Transverse colon (tissue), 4 donors: ENCODE results near the gene BCL2L15. TPM values are rescaled to one million over a fixed set of nuclear protein-coding genes. Genes with fewer than 3 reads are reported as not detected.

ENCODE experiments used
- DNase-seq: peaks from one replicate; pipeline ENCODE4 v3.0.0-alpha.2; 2019
- H3K27ac ChIP-seq, 4 donors: fragments of 200-600 bp; sonication (generic); 2 replicates each; pipeline ENCODE4 v1.5.1; 2016 to 2018; ENCODE audit warnings: inconsistent platforms in 4 of 4
- H3K27me3 ChIP-seq: fragments of 200-600 bp; sonication (generic); 2 replicates; pipeline ENCODE4 v1.5.1; 2017; ENCODE audit warnings: inconsistent platforms
- H3K36me3 ChIP-seq, 4 donors: fragments of 200-600 bp; sonication (generic); 2 replicates each; pipeline ENCODE4 v1.5.1; 2017 to 2019; ENCODE audit warnings: inconsistent platforms in 4 of 4
- H3K4me1 ChIP-seq, 4 donors: fragments of 200-600 bp; sonication (generic); 2 replicates each; pipeline ENCODE4 v1.5.1; 2017 to 2020; ENCODE audit warnings: inconsistent platforms in 4 of 4
- H3K4me3 ChIP-seq, 4 donors: fragments of 200-600 bp; sonication (generic); 1 replicate in 1 of 4; 2 replicates in 3 of 4; pipeline versions ENCODE4 v1.5.1 to v1.6.1; 2017 to 2019; ENCODE audit warnings: inconsistent platforms in 4 of 4
- H3K9me3 ChIP-seq, 2 donors: fragments of 200-600 bp; sonication (generic); 2 replicates each; pipeline ENCODE4 v1.5.1; 2017 to 2019; ENCODE audit warnings: inconsistent platforms in 2 of 2
- CTCF ChIP-seq, 5 experiments: fragments of 200-600 bp in 3 of 5; fragments of 450-650 bp in 2 of 5; sonication (generic) in 3 of 5; IDR thresholded peaks; 1 replicate in 2 of 5; 2 replicates in 3 of 5; pipeline ENCODE4 v1.5.1; 2016 to 2017; ENCODE audit warnings: antibody characterized with exemption in 5 of 5, inconsistent platforms in 3 of 5, mild to moderate bottlenecking in 2 of 5, moderate library complexity in 1 of 5
- EP300 ChIP-seq: sonication (generic); formaldehyde crosslinking; IDR thresholded peaks from one replicate; pipeline ENCODE4 v1.6.1; 2017; ENCODE audit warnings: antibody characterized with exemption, low read depth
- POLR2A ChIP-seq: fragments of 450-650 bp; IDR thresholded peaks from one replicate; pipeline ENCODE4 v1.6.1; 2016; ENCODE audit warnings: antibody characterized with exemption, mild to moderate bottlenecking, moderate library complexity
- POLR2AphosphoS5 ChIP-seq, 3 donors: sonication (generic); formaldehyde crosslinking; IDR thresholded peaks; one replicate each; pipeline ENCODE4 v1.6.1; 2016; ENCODE audit warnings: antibody characterized with exemption in 3 of 3
- WGBS, 2 donors: methylation state at CpG; one replicate each; pipeline ENCODE4 v1.1.5; 2018; ENCODE audit warnings: low coverage in 1 of 2; 5-methylcytosine and 5-hydroxymethylcytosine counted together
- in situ Hi-C, 4 donors: fragments of 200-750 bp; cut with MboI; loops; one replicate each; pipeline versions ENCODE4 v1.15.0 to v1.15.1; 2017; ENCODE audit warnings: low sequenced_read_pairs in 3 of 4, low pct_ligation_motif_present in 1 of 4, low pct_unique_long_range_greater_than_20kb in 1 of 4
- intact Hi-C: fragments of 100-400 bp; cut with DNase I; formaldehyde crosslinking; loops from one replicate; pipeline ENCODE4 v1.15.1; 2023; ENCODE audit warnings: low total_unique reads
- total RNA-seq, 4 donors: library from RNA; depleted of rRNA; stranded (reverse); fragments of >200 nt; gene quantifications; one replicate each; pipeline ENCODE4 v1.1.0, GENCODE V29; 2016

The BCL2L15 gene
- total RNA-seq, 4 donors from 2014 or later: 51.3 to 584 (median 89.3) TPM

- no peaks in the 10 kb centered on the region for H3K27me3 ChIP-seq
- H3K9me3 ChIP-seq: no peaks in the 10 kb centered on the region
- WGBS, 2 donors: 0% methylated on average over 35 of the region's 64 CpGs; no CpG with 5 or more reads in 1 of the 2 donors
- H3K4me3 ChIP-seq: peak overlapping the region; percentile 86 to 99 (median 89)
- TF ChIP-seq EP300: no peak
- peak; percentile 42 for TF ChIP-seq POLR2A
- TF ChIP-seq POLR2AphosphoS5 (IDR thresholded peaks at IDR 0.05): peak in 1 of 3 donors; percentile 9
- peak in 1 of 5 experiments; percentile 25 for TF ChIP-seq CTCF (IDR thresholded peaks at IDR 0.05)
- no peaks in the 10 kb centered on the region for H3K36me3 ChIP-seq
- DNase-seq: peak; percentile 64
- H3K27ac ChIP-seq: peak overlapping the region; percentile 95 to 99 (median 98)
- in situ Hi-C loops (loop anchor here in 1 of 4 donors (25.0 kb wide), 1 partner anchor 93 kb away; no protein-coding TSS in a partner anchor), intact Hi-C loops (loop anchor here (1.0 kb wide), 1 partner anchor 25 kb away; the partner anchor contains the start of gene DCLRE1B)
- peaks cover 26 to 51% (median 40%) of the 10 kb centered on the region in 4 donors for H3K4me1 ChIP-seq
These were observed 42.5 kb upstream of the BCL2L15 start for GRCh38 chr1:113929750-113930498.

GRCh38 chr1:113928941-113929749 is 41.8 kb upstream of the BCL2L15 start, which contains the start of gene HIPK1:
Gene HIPK1, plus strand, starts transcription at chr1:113929324.
- no peaks in the 10 kb centered on the region for H3K36me3 ChIP-seq
- intact Hi-C loops: loop anchor here (1.0 kb wide), 1 partner anchor 24 kb away; the partner anchor contains the start of gene DCLRE1B
- peaks cover 26 to 49% (median 40%) of the 10 kb centered on the region in 4 donors for H3K4me1 ChIP-seq
- H3K9me3 ChIP-seq: no peaks in the 10 kb centered on the region
- DNase-seq: peak; percentile 95
- peak within 1 kb of the TSS; percentile 86 to 99 (median 89) for H3K4me3 ChIP-seq
- WGBS, 2 donors: 0 to 1% methylated on average over 2 to 50 of the region's 61 CpGs
- H3K27ac ChIP-seq: peak within 1 kb of the TSS; percentile 95 to 99 (median 98)
- in situ Hi-C loops: loop anchor here in 1 of 4 donors (25.0 kb wide), 1 partner anchor 92 kb away; no protein-coding TSS in a partner anchor
- TF ChIP-seq POLR2A: peak; percentile 75
- peak in 2 of 5 experiments; percentile 36 to 45 for TF ChIP-seq CTCF (IDR thresholded peaks at IDR 0.05)
- TF ChIP-seq EP300: no peak
- peak; percentile 81 to 90 (median 87) for TF ChIP-seq POLR2AphosphoS5 (IDR thresholded peaks at IDR 0.05)
- H3K27me3 ChIP-seq: no peaks in the 10 kb centered on the region

- no peaks in the 10 kb centered on the region for H3K9me3 ChIP-seq
- no peak for TF ChIP-seq POLR2A
- TF ChIP-seq CTCF (IDR thresholded peaks at IDR 0.05): no peak
- TF ChIP-seq POLR2AphosphoS5 (IDR thresholded peaks at IDR 0.05): no peak
- no peak for TF ChIP-seq EP300
- DNase-seq: no peak
- peak overlapping the region; percentile 86 to 99 (median 89) for H3K4me3 ChIP-seq
- no peaks in the 10 kb centered on the region for H3K27me3 ChIP-seq
- intact Hi-C loops: no loop called here
- no peaks in the 10 kb centered on the region for H3K36me3 ChIP-seq
- in situ Hi-C loops: loop anchor here in 1 of 4 donors (25.0 kb wide), 1 partner anchor 91 kb away; no protein-coding TSS in a partner anchor
- peaks cover 19 to 41% (median 38%) of the 10 kb centered on the region in 4 donors for H3K4me1 ChIP-seq
- peak overlapping the region; percentile 95 to 99 (median 98) for H3K27ac ChIP-seq
- 6 to 12% methylated on average over 4 to 6 of the region's 6 CpGs for WGBS, 2 donors
These were observed 41.0 kb upstream of the BCL2L15 start for GRCh38 chr1:113928187-113928930.
